NB4 (cell line): ENCODE results near the gene PPP1CA.
A peak's percentile ranks its signal among the peaks of the same experiment; 100 is the strongest.

Source experiments
- DNase-seq: peaks from one replicate; pipeline ENCODE4 v3.0.0; 2010; ENCODE audit warnings: low read depth
- H3K4me3 ChIP-seq: one replicate; pipeline ENCODE4 v1.5.1; 2011; ENCODE audit warnings: mild to moderate bottlenecking, low read depth, low read length, moderate library complexity
- MYC ChIP-seq: IDR thresholded peaks from 2 replicates; pipeline ENCODE4 v1.6.1; 2011; ENCODE audit warnings: low read depth, low read length
- POLR2A ChIP-seq: IDR thresholded peaks from 2 replicates; pipeline ENCODE4 v1.6.1; 2011; ENCODE audit warnings: mild to moderate bottlenecking; ENCODE audit not compliant: insufficient read length; ENCODE audit errors: extremely low read depth
- TF ChIP-seq, protein P1 (sequence below): IDR thresholded peaks from one replicate; pipeline ENCODE4 v1.5.1; 2012; ENCODE audit warnings: low read depth, low read length
- TF ChIP-seq, protein P2 (sequence below): IDR thresholded peaks from 2 replicates; pipeline ENCODE4 v1.6.1; 2011; ENCODE audit warnings: low read depth, low read length

Gene PPP1CA

DNA sequence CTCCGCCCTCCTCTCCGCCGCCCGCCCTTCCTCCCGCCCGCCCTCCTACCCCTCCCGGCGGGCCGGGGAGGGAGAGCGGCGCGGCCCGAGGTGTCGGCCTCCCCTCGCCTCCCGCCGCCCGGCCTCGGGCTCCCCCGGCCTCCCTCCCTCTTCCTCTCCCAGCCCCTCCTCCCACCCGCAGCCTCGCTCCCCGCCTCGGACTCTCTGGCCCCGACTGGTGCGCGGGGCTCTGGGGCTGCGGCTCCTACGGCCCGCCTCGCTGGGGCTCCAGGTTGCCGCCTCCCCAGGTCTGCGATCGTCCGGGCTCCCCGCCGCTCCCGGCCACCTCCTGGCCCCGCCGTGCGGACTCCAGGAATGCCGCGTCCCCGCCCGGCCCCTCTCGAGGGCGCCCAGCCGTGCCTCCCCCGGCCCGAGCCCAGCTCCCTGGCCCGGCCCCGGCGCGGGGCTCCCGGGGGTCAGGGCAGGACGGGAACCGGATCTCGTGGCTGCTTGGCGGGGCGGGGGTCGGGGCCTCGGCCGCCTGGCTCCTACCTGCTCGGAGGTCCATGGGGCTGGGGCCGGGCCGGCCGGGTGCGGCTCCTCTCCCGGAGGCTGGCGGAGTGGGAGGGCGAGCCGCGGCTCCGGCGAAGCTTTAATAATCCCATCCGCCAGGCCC, 28.5 kb downstream of the PPP1CA start, which contains the start of gene CLCF1:
TSS of gene CLCF1 (minus strand) at position 606 of the 655 bp plus-strand sequence. CDS start at position 547, 59 bp downstream.
- TF ChIP-seq POLR2A = peak; percentile 33
- TF ChIP-seq, protein P1, sequence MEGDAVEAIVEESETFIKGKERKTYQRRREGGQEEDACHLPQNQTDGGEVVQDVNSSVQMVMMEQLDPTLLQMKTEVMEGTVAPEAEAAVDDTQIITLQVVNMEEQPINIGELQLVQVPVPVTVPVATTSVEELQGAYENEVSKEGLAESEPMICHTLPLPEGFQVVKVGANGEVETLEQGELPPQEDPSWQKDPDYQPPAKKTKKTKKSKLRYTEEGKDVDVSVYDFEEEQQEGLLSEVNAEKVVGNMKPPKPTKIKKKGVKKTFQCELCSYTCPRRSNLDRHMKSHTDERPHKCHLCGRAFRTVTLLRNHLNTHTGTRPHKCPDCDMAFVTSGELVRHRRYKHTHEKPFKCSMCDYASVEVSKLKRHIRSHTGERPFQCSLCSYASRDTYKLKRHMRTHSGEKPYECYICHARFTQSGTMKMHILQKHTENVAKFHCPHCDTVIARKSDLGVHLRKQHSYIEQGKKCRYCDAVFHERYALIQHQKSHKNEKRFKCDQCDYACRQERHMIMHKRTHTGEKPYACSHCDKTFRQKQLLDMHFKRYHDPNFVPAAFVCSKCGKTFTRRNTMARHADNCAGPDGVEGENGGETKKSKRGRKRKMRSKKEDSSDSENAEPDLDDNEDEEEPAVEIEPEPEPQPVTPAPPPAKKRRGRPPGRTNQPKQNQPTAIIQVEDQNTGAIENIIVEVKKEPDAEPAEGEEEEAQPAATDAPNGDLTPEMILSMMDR = no peak
- peak within 1 kb of the TSS; percentile 64 for H3K4me3 ChIP-seq
- DNase-seq = peak; percentile 87

DNA sequence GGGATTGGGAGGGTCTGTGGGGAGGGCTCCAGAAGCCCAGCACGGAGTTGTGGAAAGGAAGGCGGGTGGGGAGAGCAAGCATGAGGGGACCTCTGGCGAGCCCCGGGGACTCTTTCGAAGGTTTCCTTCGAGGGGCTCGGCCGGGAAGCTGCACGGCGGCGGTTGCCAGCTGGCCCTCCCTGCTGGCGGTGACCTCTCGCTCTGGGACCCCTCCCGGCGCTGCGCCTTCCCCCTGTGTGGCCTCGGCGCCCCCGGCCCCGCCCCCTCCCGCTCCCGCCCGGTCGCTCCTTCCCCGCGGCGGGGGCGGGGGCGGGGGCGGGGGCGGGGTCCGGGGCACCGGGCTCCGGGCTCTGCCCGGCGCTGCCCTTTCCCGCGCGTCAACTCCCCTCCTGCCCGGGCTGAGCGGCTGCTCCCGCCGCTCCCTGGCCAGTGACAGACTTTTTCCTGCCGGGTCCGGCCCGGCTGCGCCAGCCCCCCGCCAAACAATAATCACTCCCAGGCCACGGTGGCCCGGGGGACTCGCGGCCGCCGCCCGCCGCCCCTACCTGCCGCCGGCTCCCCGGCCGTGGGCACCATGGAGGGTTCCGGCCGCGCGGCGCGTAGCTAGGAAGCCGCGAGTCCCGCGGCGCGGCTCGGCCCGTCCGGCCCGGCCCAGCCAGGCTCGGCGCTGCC, 29.2 kb downstream of the PPP1CA start:
- peak; percentile 72 for DNase-seq
- 0 out of 2 replicates have a peak, but pooled peaks have one; percentile 11 for TF ChIP-seq MYC
- TF ChIP-seq, protein P2, sequence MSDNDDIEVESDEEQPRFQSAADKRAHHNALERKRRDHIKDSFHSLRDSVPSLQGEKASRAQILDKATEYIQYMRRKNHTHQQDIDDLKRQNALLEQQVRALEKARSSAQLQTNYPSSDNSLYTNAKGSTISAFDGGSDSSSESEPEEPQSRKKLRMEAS = no peak
- peak overlapping the region; percentile 47 for H3K4me3 ChIP-seq

DNA sequence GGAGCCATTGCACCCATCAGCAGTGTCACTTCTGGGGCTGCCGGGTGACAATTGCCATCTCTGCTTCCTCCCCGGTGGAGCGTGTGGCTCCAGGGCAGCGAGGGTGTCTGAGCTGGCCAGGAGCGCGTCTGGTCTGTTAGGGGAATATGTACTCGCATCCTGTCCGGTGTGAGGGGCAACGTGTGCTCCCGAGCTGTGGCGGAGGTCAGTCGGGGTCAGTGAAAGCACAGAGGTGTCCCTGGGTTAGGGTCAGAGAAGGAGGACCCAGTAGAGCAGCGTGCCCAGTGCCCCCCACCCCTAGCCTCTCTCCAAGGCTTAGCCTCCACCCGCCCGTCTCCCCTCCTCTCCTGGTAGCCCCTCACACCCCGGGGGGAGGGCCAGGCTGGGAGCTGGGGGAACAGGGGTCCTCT, 29.7 kb downstream of the PPP1CA start:
- DNase-seq = peak; percentile 43
- TF ChIP-seq POLR2A = no peak
- TF ChIP-seq, protein P2 = no peak
- no peak for TF ChIP-seq MYC
- TF ChIP-seq, protein P1 = no peak
- H3K4me3 ChIP-seq = peak overlapping the region; percentile 47

DNA sequence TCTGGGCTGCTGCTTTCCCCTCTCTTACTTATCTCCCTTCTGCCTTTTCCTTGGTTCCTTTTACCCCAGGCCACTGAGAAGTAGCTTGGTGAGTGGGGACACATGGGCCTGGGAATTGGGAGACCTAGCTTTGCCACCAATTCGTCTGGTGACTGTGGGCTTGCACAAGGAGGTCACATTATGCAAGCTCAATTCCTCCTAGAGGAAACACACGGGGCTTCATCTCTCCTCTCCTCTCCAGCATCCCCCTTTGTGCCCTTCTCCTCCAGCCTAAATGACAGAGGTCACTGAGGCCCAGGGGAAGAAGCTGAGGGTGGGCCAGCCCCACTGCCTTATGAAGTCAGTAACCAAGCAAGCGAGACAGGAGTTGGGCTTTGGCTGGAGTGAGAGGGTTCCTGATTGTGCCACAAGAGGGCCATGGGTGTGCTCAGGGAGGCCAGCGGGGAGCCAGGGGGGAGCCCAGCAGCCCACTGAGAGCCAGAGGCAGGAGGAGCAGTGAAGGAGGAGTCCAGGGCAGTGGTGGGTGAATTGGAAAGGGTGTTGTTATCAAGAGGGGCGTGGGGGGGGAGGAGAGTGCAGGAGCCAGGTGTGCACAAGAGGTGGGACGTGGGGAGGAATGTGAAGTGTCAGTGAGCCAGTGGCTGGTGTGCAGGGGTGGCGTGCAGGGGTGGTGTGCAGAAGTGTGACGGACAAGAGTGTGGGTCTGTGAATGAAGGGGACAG, 30.3 kb downstream of the PPP1CA start:
- TF ChIP-seq, protein P1 = peak; percentile 58
- TF ChIP-seq, protein P2 = no peak
- no peak for TF ChIP-seq POLR2A
- TF ChIP-seq MYC = no peak
- H3K4me3 ChIP-seq = peak overlapping the region; percentile 47
- DNase-seq = peak; percentile 82

DNA sequence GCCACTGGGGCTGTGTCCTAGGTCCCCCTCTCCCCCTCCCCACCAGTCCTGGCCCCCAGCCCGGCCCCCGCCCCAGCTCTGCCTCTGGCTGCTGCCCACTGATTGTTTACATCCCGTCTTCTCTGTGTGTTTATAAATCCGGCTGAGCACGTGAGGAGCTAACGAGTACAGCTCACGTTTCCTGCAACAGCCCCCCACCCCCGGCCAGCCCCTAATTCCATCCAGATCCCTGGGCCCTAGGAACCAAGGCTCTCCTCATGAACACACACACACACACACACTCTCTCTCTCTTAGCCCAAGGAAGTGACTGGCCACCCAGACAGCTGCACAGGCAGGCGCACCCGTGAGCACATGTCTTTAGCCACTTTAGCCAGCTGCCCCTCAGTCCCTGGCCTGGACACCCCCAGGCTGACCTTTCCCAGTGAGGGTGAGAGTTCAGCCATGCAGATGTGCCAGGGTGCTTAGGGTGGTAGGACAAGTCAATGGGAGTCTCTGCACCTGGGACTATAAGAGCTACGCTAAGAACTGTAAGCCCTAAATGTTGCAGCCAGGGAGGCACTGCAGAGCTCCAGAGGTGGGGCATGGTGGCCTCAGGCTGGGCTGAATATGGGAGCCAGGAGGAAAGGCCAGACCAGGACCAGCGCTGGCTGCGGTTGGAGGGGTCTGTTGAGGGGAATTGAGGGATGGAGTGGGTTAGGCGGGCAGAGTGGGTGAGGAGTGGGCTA, 31.1 kb downstream of the PPP1CA start:
- TF ChIP-seq, protein P2 = peak; percentile 39; the same call in 1 of the 2 replicates
- TF ChIP-seq, protein P1 = no peak
- no peak overlapping the region for H3K4me3 ChIP-seq
- no peak for DNase-seq
